AG08396 (cell line): ENCODE data around the gene GFRAL.

Experiments used
- DNase-seq: peaks from one replicate; pipeline ENCODE4 v3.0.0; 2012; ENCODE audit warnings: low spot score, mixed read lengths

GFRAL gene

DNA sequence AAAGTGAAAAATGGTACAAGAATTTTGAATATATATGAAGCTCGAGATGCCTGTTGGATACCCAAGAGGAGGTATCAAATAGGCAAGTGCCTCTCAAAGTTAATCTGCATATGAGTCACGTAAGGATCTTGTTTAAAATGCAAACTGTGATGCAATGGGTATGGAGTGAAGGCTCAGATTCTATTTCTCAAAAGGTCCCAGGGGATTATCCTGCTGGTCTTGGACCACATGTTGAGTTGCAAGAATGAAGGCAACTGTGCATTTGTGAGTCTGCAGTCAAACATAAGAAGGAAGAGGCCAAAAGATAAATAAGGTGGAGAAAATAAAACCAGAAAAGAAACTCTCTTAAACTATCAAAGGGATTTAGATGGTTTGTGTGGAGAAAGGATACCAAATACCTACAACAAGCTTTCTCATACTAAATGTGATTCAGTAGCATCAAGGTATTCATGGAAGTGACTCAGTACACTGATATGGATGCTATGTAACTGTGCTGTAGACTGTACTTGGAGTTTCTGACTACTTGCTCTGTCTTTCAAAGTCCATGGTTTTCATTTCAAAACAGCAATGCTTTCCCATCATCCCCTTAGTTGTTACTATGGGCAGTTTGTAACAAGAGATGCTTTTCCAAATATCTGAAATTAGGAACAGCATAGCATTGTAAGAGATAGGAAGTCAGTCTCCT lies 106.3 kb downstream of the GFRAL start:
- DNase-seq, result no peak

DNA sequence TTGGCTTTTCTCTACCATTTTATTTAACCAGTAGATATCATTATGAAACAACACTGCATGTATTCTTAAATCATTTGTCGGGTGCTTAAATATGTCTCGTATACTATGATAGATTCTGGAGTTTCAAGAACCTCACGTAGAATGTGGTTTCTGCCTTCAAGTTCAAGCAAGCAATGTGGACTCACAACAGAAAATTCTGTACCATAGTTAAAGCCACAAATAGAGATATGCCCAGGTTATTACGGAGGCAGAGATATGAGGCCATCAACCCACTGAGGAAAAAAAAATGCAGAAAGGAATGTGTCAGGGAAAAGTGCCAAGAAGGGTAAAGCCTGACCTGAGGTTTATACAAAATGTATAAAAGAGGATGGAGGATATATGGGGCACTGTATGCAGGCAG lies 109.9 kb downstream of the GFRAL start:
- DNase-seq, result no peak

DNA sequence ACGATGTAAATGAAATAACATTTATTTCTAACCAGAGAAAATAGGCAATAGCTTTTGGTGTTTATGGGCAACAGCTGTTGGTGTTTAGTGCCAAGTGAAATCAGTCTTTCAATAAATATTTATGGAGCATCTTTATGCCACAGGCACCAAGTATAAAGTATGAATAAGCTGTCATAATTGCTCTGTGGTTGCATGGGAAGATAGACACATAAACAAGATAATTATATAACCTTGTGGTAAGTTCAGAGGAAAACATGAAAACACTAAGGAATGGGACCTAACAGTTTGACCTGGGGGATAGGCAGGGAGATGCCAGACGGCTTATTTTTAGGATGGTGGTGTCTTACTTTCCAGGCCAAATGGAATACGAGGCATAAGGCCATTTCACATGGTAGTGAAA lies 110.9 kb downstream of the GFRAL start:
- no peak for DNase-seq

DNA sequence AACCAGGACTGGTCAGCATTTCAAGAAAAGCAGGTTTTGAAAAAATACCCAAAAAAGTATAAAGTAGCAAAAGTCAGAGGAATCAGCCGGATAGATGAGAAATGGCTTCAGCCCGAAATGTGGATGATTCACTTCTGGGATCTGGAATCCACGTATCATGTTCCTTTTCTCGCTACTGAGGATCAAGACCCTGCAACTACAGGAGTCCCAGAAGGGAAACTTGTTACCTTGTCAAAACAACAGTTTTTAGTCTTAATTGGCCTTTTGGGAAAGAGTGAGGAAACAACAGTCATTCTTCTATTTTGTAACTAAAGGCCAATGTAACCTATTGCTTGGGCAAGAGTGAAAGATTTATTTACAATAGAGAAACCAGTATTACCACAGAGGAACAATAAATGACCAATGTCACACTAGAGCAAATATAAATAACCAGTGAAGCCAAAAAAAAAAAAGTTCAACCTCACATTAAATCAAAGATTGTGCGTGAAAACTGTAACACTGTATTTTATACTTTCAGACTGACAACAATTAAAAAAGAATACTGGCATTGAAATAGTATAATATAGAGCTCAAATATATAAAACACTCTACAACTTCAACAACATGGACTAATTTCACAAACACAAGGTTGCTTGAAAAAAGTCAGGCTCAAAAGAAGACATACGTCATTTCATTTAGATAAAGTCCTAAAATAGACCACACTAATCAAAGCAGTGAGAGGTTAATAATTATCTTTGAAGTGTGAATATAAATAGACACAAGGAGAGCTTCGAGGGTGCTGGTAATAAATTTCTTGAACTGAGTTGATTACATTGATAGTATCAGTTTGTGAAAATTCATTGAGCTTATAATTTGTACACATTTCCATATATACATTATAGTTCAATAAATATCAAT lies 116.2 kb downstream of the GFRAL start:
- DNase-seq, result no peak

DNA sequence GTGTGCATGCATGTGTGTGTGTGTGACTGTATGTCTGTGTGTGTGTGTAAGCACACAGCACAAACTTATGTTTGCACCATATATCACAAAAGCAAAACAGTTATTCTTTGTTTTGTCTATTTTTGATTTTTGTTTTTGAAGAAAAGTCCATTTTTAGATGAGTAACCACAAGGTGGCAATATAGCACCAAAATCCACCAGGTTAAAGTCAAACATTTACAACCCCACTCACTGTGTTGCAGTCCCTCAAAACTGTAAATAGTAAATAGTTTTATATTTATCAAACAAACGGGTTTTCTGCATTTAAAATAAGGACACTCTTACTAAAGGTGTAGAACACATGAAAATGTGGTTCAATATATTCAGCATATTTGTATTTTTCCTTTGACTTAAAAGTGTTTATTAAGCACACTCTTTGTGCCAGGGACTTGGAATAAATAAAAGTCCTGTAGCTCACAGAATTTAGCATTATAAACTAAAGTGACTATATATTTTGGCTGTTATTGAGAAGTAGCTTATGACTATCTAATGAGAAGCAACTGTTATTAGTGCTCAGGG lies 118.5 kb downstream of the GFRAL start:
- peak; percentile 7 for DNase-seq

DNA sequence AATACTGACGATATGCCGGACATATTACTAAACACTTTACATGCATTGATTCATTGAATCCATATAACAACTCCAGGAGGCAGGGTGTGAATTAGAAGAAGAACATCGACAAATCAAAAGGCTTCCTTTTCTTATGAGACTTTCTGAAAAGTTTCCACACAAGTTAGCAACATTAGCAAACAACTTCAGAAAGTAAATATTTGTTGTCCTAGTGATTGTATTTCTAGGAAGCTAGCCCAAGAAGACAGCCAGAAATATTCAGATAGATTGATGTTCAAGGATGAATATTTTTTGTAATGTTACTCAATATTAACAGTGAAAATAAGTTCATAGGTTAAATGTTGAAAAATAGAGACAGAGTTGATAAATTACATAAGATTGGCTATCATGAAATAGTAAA lies 120.6 kb downstream of the GFRAL start:
- no peak for DNase-seq

DNA sequence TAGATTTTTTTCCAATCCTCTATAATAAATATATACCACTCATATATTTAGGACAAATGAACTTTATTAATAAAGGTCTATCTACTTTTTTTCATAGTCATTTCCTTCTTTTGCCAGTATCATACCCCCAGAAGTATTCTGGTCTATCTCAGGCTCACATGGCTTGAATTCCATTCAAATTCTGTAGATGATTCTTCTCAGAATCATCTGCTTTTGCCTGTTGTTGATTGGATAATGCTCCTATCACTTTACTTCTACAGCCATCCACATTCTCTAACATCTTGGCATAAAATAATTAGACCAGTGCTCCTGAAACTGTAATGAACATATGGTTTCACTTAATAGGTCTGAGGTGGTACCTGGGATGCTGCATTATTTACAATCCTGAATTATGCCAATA lies 121.2 kb downstream of the GFRAL start:
- no peak for DNase-seq

DNA sequence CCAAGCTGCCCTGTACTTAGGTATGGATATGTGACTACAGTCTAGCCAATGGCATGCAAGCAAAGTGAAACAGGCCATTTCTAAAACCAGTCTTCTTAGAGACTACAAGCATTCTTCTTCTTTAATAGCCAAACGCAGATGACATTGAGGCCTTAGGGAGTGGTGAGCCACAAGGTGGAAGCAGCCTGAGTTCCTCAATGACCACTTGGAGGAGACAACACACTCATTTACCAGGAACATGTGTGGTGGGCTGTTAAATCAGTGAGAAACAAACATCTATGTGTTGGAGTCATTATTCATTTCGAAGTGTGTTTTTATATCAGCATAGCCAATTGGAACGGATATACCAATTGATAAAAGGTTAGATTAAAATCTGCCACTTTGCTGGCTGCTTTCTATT lies 122.0 kb downstream of the GFRAL start:
- no peak for DNase-seq

DNA sequence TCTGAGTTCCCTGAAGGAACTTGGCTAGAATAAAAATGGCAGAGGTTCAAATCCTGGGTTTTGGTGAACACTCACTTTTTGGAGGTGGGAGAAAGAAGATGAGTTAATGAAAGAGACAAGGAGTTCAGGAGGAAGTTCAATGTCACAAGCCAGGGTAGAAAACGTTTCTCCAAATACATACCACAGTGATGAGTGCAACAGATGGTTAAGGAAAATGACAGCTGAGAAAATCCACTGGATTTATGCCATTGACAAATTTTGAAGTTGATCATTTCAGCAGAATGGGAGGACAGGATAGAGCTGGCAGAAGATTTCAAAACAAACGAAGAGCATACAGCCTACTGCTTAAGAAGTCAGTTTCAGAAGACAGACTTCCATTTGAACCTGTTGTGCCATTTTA lies 122.7 kb downstream of the GFRAL start:
- DNase-seq, result no peak
